Mesendoderm (in vitro differentiated cells): Measurements from ENCODE around the gene LXN.

Experiments used
- DNase-seq: peaks from one replicate; pipeline ENCODE4 v3.0.0; 2013
- H2AK5ac ChIP-seq: 2 replicates; pipeline ENCODE4 v1.6.1; 2013; ENCODE audit warnings: low read length, inconsistent platforms
- H2BK120ac ChIP-seq: 2 replicates; pipeline ENCODE4 v1.6.1; 2013; ENCODE audit warnings: low read depth, mild to moderate bottlenecking, low read length, moderate library complexity, mixed read lengths
- H2BK15ac ChIP-seq: replicated peaks from 2 replicates; pipeline ENCODE4 v1.6.1; 2013; ENCODE audit warnings: low read depth, mild to moderate bottlenecking, moderate library complexity
- H2BK5ac ChIP-seq: 2 replicates; pipeline ENCODE4 v1.6.1; 2013; ENCODE audit warnings: low read length, inconsistent platforms
- H3K18ac ChIP-seq: 2 replicates; pipeline ENCODE4 v1.6.1; 2013; ENCODE audit warnings: mild to moderate bottlenecking, low read length, mixed read lengths
- H3K23ac ChIP-seq: one replicate; pipeline ENCODE4 v1.6.1; 2013; ENCODE audit warnings: low read length
- H3K27ac ChIP-seq: 2 replicates; pipeline ENCODE4 v1.5.1; 2013; ENCODE audit warnings: low read depth, mild to moderate bottlenecking, inconsistent platforms, low read length, moderate library complexity
- H3K27me3 ChIP-seq: 2 replicates; pipeline ENCODE4 v1.6.1; 2013; ENCODE audit warnings: low read length, control low read depth, mild to moderate bottlenecking, inconsistent platforms; ENCODE audit not compliant: insufficient read depth, poor library complexity
- H3K36me3 ChIP-seq: 2 replicates; pipeline ENCODE4 v1.6.1; 2013; ENCODE audit warnings: low read length, inconsistent platforms; ENCODE audit not compliant: control insufficient read depth, insufficient read depth
- H3K4ac ChIP-seq: one replicate; pipeline ENCODE4 v1.6.1; 2013; ENCODE audit warnings: low read depth, mild to moderate bottlenecking, low read length, moderate library complexity
- H3K4me1 ChIP-seq: 2 replicates; pipeline ENCODE4 v1.6.1; 2013; ENCODE audit warnings: low read depth, low read length, inconsistent platforms; ENCODE audit not compliant: control insufficient read depth
- H3K4me2 ChIP-seq: 2 replicates; pipeline ENCODE4 v1.6.1; 2013; ENCODE audit warnings: low read length
- H3K4me3 ChIP-seq: 2 replicates; pipeline ENCODE4 v1.5.1; 2013; ENCODE audit warnings: mild to moderate bottlenecking, low read length
- H3K56ac ChIP-seq: one replicate; pipeline ENCODE4 v1.6.1; 2013; ENCODE audit warnings: low read length
- H3K79me1 ChIP-seq: 2 replicates; pipeline ENCODE4 v1.6.1; 2013; ENCODE audit warnings: low read length, inconsistent platforms
- H3K79me2 ChIP-seq: 2 replicates; pipeline ENCODE4 v1.6.1; 2013; ENCODE audit warnings: mild to moderate bottlenecking, low read length; ENCODE audit not compliant: control insufficient read depth, insufficient read depth
- H3K9ac ChIP-seq: 2 replicates; pipeline ENCODE4 v1.6.1; 2013; ENCODE audit warnings: low read length, inconsistent platforms
- H4K5ac ChIP-seq: one replicate; pipeline ENCODE4 v1.6.1; 2013; ENCODE audit warnings: low read length
- H4K8ac ChIP-seq: one replicate; pipeline ENCODE4 v1.6.1; 2013; ENCODE audit warnings: low read depth, mild to moderate bottlenecking, control low read depth, low read length, moderate library complexity
- WGBS: extraction: QIAGEN DNeasy Blood & Tissue Kit; methylation state at CpG from one replicate; pipeline ENCODE4 v1.1.7; 2013; ENCODE audit warnings: low lambda C conversion rate, missing lambda C conversion rate; ENCODE audit not compliant: insufficient coverage; ENCODE audit errors: extremely low coverage; 5-methylcytosine and 5-hydroxymethylcytosine counted together

Gene LXN

GRCh38 chr3:158642005-158642404 is 30.4 kb downstream of the LXN start:
- Histone ChIP-seq H2BK5ac (no peak overlapping the region), H3K56ac (no peak overlapping the region), H3K79me1 (peaks cover 2% of the 10 kb centered on the region), H2AK5ac (no peak overlapping the region), H2BK120ac (no peak overlapping the region), H3K4ac (no peak overlapping the region), H3K27me3 (no peaks in the 10 kb centered on the region), H3K23ac (no peak overlapping the region), H3K9ac (no peak overlapping the region), H3K18ac (no peak overlapping the region), H3K4me3 (no peak overlapping the region), H3K4me2 (no peak overlapping the region), H3K36me3 (no peaks in the 10 kb centered on the region), H3K27ac (no peak overlapping the region), H4K5ac (no peak overlapping the region), H4K8ac (no peak overlapping the region), H3K79me2 (peaks cover 10% of the 10 kb centered on the region), H3K4me1 (no peaks in the 10 kb centered on the region), H2BK15ac (no peak overlapping the region)
- no peak for DNase-seq
- WGBS, result no CpG with 5 or more reads among the region's 7 CpGs

GRCh38 chr3:158640646-158641045 is 31.8 kb downstream of the LXN start:
- Histone ChIP-seq H3K79me1 (no peaks in the 10 kb centered on the region), H4K8ac (no peak overlapping the region), H2BK120ac (no peak overlapping the region), H3K4me3 (no peak overlapping the region), H3K79me2 (peaks cover 7% of the 10 kb centered on the region), H3K4me2 (no peak overlapping the region), H3K23ac (no peak overlapping the region), H2AK5ac (no peak overlapping the region), H4K5ac (no peak overlapping the region), H3K18ac (no peak overlapping the region), H2BK5ac (no peak overlapping the region), H3K56ac (no peak overlapping the region), H3K4me1 (no peaks in the 10 kb centered on the region), H3K27me3 (no peaks in the 10 kb centered on the region), H3K27ac (no peak overlapping the region), H3K4ac (no peak overlapping the region), H2BK15ac (no peak overlapping the region), H3K9ac (no peak overlapping the region), H3K36me3 (no peaks in the 10 kb centered on the region)
- no peak for DNase-seq
- no CpG with 5 or more reads among the region's 7 CpGs for WGBS

DNA sequence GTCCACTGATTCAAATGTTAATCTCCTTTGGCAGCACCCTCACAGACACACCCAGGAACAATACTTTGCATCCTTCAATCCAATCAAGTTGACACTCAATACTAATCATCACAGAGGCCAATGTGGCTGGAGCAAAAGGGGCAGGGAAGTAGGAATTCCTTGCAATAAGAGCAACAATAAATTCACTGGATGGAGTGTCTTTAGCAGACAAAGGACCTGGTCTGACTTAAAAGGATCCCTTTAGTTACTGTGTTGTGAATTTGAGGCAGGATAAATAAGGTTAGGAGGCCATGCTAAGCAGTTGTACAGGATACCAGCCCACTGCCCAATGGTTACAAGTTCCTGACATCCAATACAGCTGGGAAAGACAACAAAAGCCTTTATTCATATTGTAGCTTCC is 40.5 kb downstream of the LXN start:
- Histone ChIP-seq H3K9ac (no peak overlapping the region), H3K23ac (no peak overlapping the region), H4K5ac (no peak overlapping the region), H3K4me1 (no peaks in the 10 kb centered on the region), H4K8ac (no peak overlapping the region), H2BK15ac (no peak overlapping the region), H3K4ac (no peak overlapping the region), H3K79me1 (no peaks in the 10 kb centered on the region), H3K4me2 (no peak overlapping the region), H2BK5ac (no peak overlapping the region), H3K79me2 (no peaks in the 10 kb centered on the region), H3K36me3 (no peaks in the 10 kb centered on the region), H2BK120ac (no peak overlapping the region), H3K27ac (no peak overlapping the region), H3K18ac (no peak overlapping the region), H3K4me3 (no peak overlapping the region), H2AK5ac (no peak overlapping the region), H3K56ac (no peak overlapping the region), H3K27me3 (no peaks in the 10 kb centered on the region)
- no peak for DNase-seq

DNA sequence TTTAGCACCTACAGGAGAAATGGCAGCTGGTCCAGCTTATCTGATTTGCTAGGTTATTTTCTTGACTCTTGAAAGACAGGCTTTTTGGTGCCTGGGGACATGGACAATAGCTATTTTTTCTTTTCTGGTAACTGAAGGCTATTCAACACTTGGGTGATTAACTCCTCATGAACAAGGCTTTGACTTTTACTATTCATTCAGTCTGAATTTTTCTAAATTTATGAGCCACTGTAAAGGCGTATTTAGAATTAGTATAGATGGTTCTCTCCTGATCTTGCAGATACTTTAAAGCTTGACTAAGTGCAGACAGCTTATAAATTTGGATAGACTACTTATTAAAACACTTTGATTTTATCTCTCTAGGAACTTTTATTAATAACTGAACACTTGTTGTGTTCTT is 46.6 kb downstream of the LXN start:
- Histone ChIP-seq H4K5ac (no peak overlapping the region), H3K4me2 (no peak overlapping the region), H3K36me3 (no peaks in the 10 kb centered on the region), H3K4ac (no peak overlapping the region), H3K9ac (no peak overlapping the region), H2AK5ac (no peak overlapping the region), H4K8ac (no peak overlapping the region), H3K18ac (no peak overlapping the region), H3K27ac (no peak overlapping the region), H2BK15ac (no peak overlapping the region), H3K27me3 (no peaks in the 10 kb centered on the region), H3K79me1 (no peaks in the 10 kb centered on the region), H2BK5ac (no peak overlapping the region), H3K4me3 (no peak overlapping the region), H3K56ac (no peak overlapping the region), H2BK120ac (no peak overlapping the region), H3K4me1 (no peaks in the 10 kb centered on the region), H3K79me2 (no peaks in the 10 kb centered on the region), H3K23ac (no peak overlapping the region)
- no CpG with 5 or more reads among the region's 1 CpG for WGBS
- no peak for DNase-seq

DNA sequence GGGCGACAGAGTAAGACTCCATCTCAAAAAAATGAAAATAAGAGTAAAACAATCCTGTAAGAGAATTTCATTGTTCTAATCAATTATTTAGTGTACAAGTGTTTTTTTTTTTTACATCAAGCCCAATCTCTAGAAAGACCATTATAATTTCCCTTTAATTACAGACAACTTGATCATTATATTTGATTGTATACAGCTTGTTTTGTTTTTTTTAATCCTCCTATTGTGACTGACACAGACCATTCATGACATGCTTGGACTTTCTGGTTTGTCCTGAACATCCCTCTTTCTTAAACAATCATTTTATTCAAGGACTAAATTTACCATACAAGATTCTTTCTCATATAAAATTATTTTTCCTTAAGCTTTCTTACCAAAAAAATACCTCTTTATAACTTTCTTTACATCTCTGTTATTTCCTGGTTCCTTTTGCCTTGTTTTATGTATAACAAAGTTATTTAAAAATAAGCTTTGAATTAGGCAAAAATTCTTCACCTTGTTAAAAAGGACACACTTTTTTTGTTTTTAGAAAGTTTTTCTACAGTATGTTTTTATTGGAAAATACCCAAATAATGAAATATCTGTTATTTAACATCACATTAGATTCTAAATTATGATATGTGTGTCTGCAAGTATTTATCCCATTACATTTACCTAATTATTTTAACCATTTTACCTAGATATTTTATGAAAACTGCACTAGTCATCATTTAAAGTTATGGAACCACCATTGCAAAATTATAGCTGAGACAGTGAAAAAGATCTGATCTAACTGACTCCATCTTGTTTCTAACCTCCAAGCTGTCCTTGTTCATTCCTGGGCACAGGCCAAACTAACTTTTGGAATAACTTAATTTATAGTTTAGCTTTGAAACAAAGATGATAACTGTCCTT is 54.2 kb downstream of the LXN start:
- Histone ChIP-seq H3K79me2 (no peaks in the 10 kb centered on the region), H4K8ac (no peak overlapping the region), H3K27ac (no peak overlapping the region), H2AK5ac (no peak overlapping the region), H3K23ac (no peak overlapping the region), H2BK5ac (no peak overlapping the region), H3K4me1 (no peaks in the 10 kb centered on the region), H3K9ac (no peak overlapping the region), H3K4ac (no peak overlapping the region), H3K4me2 (no peak overlapping the region), H3K4me3 (no peak overlapping the region), H3K36me3 (no peaks in the 10 kb centered on the region), H3K27me3 (no peaks in the 10 kb centered on the region), H3K18ac (no peak overlapping the region), H3K79me1 (no peaks in the 10 kb centered on the region), H2BK120ac (no peak overlapping the region), H4K5ac (no peak overlapping the region), H3K56ac (no peak overlapping the region), H2BK15ac (no peak overlapping the region)
- no CpG with 5 or more reads among the region's 1 CpG for WGBS
- peak; percentile 39 for DNase-seq
